GM18511 (cell line): ENCODE results near the gene ANKS6.
A peak's percentile ranks its signal among the peaks of the same experiment; 100 is the strongest.

Source experiments
- ATAC-seq: cut with Tn5 transposase; IDR thresholded peaks from one replicate; pipeline ENCODE4 v1.9.1; 2021; ENCODE audit warnings: mild to moderate bottlenecking, moderate library complexity; ENCODE audit not compliant: unreplicated experiment

Gene ANKS6

GRCh38 chr9:98796364-98797101 is at the start of gene ANKS6:
Gene ANKS6, minus strand, starts transcription at chr9:98796555. Its CDS starts 64 bp downstream, at chr9:98796491.
- peak; percentile 96 for ATAC-seq

- ATAC-seq: no peak
Observed at GRCh38 chr9:98846081-98846480, 49.7 kb upstream of the ANKS6 start.

- no peak for ATAC-seq
Observed at GRCh38 chr9:98842510-98842909, 46.2 kb upstream of the ANKS6 start.

- ATAC-seq: no peak
Observed at GRCh38 chr9:98839724-98840123, 43.4 kb upstream of the ANKS6 start.

- ATAC-seq: no peak
Observed at GRCh38 chr9:98838868-98839565, 42.7 kb upstream of the ANKS6 start.

GRCh38 chr9:98838155-98838867 is 42.0 kb upstream of the ANKS6 start:
- ATAC-seq: no peak

GRCh38 chr9:98837516-98837915 is 41.2 kb upstream of the ANKS6 start:
- no peak for ATAC-seq

GRCh38 chr9:98836206-98836605 is 39.9 kb upstream of the ANKS6 start:
- ATAC-seq: no peak

- no peak for ATAC-seq
Observed at GRCh38 chr9:98834386-98834785, 38.0 kb upstream of the ANKS6 start.

GRCh38 chr9:98833090-98833956 is 37.0 kb upstream of the ANKS6 start:
- no peak for ATAC-seq

- ATAC-seq: no peak
Observed at GRCh38 chr9:98832768-98833089, 36.4 kb upstream of the ANKS6 start.

GRCh38 chr9:98831696-98832095 is 35.3 kb upstream of the ANKS6 start:
- no peak for ATAC-seq

- ATAC-seq: no peak
Observed at GRCh38 chr9:98830554-98830953, 34.2 kb upstream of the ANKS6 start.

GRCh38 chr9:98829766-98830165 is 33.4 kb upstream of the ANKS6 start:
- no peak for ATAC-seq

- ATAC-seq: no peak
Observed at GRCh38 chr9:98826716-98827115, 30.4 kb upstream of the ANKS6 start.

- ATAC-seq: no peak
Observed at GRCh38 chr9:98825414-98825813, 29.1 kb upstream of the ANKS6 start.

GRCh38 chr9:98823666-98824334 is 27.4 kb upstream of the ANKS6 start:
- ATAC-seq: no peak

- no peak for ATAC-seq
Observed at GRCh38 chr9:98822661-98823060, 26.3 kb upstream of the ANKS6 start.

GRCh38 chr9:98821831-98822230 is 25.5 kb upstream of the ANKS6 start:
- no peak for ATAC-seq

GRCh38 chr9:98819231-98819630 is 22.9 kb upstream of the ANKS6 start:
- ATAC-seq: no peak
